Measurements from ENCODE around the gene WDR37.

WDR37 gene

DNA sequence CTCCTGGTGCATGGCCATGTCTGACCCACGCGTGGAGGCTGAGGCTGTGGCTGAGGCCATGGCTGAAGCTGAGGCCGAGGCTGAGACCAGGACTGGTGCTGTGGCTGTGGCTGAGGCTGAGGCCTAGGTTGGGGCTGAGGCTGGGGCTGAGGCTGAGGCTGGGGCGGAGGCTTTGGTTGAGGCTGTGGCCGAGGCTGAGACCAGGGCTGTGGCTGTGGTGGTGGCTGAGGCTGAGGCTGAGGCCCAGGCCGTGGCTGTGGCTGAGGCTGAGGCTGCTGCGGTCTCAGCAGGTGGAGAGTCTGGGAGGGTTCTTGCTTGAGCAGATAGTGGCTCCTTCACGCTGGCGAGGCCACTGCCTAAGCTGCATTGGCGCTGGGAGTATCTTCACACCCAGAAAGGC is 76.4 kb downstream of the WDR37 start:
- Mint-ChIP-seq H3K27ac (no peak overlapping the region), H3K36me3 (ENCODE audit: low read depth) (peaks cover 45% of the 10 kb centered on the region)

GRCh38 chr10:1133495-1134045 is 77.4 kb downstream of the WDR37 start:
- no peak overlapping the region for H3K27ac Mint-ChIP-seq
- TF ChIP-seq CTCF (IDR thresholded peaks at IDR 0.05; ENCODE audit: unreplicated experiment in 3 of 3) = no peak
- H3K9me3 Mint-ChIP-seq = peaks cover 11% of the 10 kb centered on the region
- no peaks in the 10 kb centered on the region for H3K4me1 Mint-ChIP-seq
- no peak overlapping the region for H3K4me3 Mint-ChIP-seq
- no peaks in the 10 kb centered on the region for H3K27me3 Mint-ChIP-seq (ENCODE audit: low read depth)
- peaks cover 37% of the 10 kb centered on the region for H3K36me3 Mint-ChIP-seq (ENCODE audit: low read depth)

More for the DNA sequence above, 76.4 kb downstream of the WDR37 start:
- Mint-ChIP-seq H3K4me3 (no peak overlapping the region), H3K9me3 (peaks cover 4% of the 10 kb centered on the region), H3K4me1 (no peaks in the 10 kb centered on the region), H3K27me3 (ENCODE audit: low read depth) (no peaks in the 10 kb centered on the region)
- TF ChIP-seq CTCF (IDR thresholded peaks at IDR 0.05; ENCODE audit: unreplicated experiment in 3 of 3) = no peak

GRCh38 chr10:1134156-1134555 is 78.0 kb downstream of the WDR37 start:
- H3K27ac Mint-ChIP-seq = no peak overlapping the region
- no peaks in the 10 kb centered on the region for H3K27me3 Mint-ChIP-seq (ENCODE audit: low read depth)
- peaks cover 31% of the 10 kb centered on the region for H3K36me3 Mint-ChIP-seq (ENCODE audit: low read depth)
- no peak for TF ChIP-seq CTCF (IDR thresholded peaks at IDR 0.05; ENCODE audit: unreplicated experiment in 3 of 3)
- no peak overlapping the region for H3K4me3 Mint-ChIP-seq
- H3K9me3 Mint-ChIP-seq = peaks cover 15% of the 10 kb centered on the region
- H3K4me1 Mint-ChIP-seq = no peaks in the 10 kb centered on the region

GRCh38 chr10:1136268-1136667 is 80.1 kb downstream of the WDR37 start:
- H3K27ac Mint-ChIP-seq = no peak overlapping the region
- no peak for TF ChIP-seq CTCF (IDR thresholded peaks at IDR 0.05; ENCODE audit: unreplicated experiment in 3 of 3)
- H3K9me3 Mint-ChIP-seq = peaks cover 26% of the 10 kb centered on the region
- no peak overlapping the region for H3K4me3 Mint-ChIP-seq
- H3K36me3 Mint-ChIP-seq (ENCODE audit: low read depth) = peaks cover 13% of the 10 kb centered on the region
- H3K27me3 Mint-ChIP-seq (ENCODE audit: low read depth) = no peaks in the 10 kb centered on the region
- no peaks in the 10 kb centered on the region for H3K4me1 Mint-ChIP-seq

DNA sequence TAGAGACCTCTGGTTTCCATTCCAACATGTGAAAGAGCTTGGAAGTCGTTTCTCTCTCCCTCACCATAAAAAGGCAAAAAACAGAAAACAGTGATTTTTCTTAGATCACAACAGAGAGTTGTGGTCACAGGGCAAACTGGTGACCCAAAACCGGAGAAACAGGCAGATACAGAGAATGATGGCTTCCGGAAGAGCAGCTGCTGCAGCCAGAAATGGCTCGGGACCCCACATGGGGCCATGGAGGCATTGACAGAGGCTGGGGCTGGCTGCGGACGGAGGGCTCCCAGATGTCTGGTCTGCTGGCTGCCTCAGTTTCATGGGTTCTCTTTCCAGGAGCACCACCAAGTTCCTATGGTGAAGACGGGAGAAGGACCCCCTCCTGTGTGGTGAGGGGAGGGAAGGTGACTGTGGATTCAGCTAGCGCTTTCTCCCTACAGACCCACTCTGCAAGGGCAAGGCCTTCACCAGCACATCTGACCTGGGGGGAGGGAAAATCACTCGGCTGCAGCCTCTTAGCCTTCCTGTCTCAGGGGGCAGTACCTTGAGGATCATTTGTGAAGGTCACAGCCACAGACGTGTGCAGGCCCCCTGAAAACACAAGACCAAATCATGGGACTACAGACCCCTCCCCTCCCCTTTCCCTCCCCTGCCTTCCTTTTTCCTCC is 81.4 kb downstream of the WDR37 start:
- no peak overlapping the region for H3K4me3 Mint-ChIP-seq
- H3K27ac Mint-ChIP-seq = no peak overlapping the region
- H3K27me3 Mint-ChIP-seq (ENCODE audit: low read depth) = no peaks in the 10 kb centered on the region
- H3K9me3 Mint-ChIP-seq = peaks cover 28% of the 10 kb centered on the region
- TF ChIP-seq CTCF (IDR thresholded peaks at IDR 0.05; ENCODE audit: unreplicated experiment in 3 of 3) = no peak
- H3K4me1 Mint-ChIP-seq = no peaks in the 10 kb centered on the region
- peaks cover 4% of the 10 kb centered on the region for H3K36me3 Mint-ChIP-seq (ENCODE audit: low read depth)

DNA sequence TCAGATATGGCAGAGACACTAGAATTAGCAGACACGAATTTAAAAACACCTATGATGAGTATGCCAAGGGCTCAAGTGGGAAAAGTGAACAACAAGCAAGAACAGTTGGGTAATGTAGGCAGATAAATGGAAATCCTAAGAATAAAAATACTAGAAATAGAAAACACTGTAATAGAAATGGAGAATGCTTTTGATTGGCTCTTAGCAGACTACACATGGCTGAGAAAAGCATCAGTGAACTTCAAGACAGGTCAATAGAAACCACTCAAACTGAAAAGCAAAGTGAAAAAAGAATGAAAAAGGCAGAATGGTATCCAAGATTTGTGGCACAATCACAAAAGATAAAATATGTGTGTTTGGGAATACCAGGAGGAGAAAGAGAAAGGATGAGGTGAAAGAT is 82.3 kb downstream of the WDR37 start:
- Mint-ChIP-seq H3K4me1 (no peaks in the 10 kb centered on the region), H3K4me3 (no peak overlapping the region), H3K27me3 (ENCODE audit: low read depth) (no peaks in the 10 kb centered on the region), H3K9me3 (peaks cover 31% of the 10 kb centered on the region), H3K36me3 (ENCODE audit: low read depth) (peaks cover 1% of the 10 kb centered on the region), H3K27ac (no peak overlapping the region)
- TF ChIP-seq CTCF (IDR thresholded peaks at IDR 0.05; ENCODE audit: unreplicated experiment in 3 of 3) = no peak
